Sciatic nerve (tissue), 2 donors: ENCODE data around the gene CCDC40. TPM values are rescaled to one million over a fixed set of nuclear protein-coding genes. Genes with fewer than 3 reads are reported as not detected.

Experiments
- ATAC-seq: fragments of 200-7000 bp; cut with Tn5 transposase; one replicate; pipeline ENCODE4 v1.9.1; 2020; ENCODE audit warnings: mild to moderate bottlenecking, moderate library complexity
- DNase-seq: peaks from one replicate; pipeline ENCODE4 v3.0.0-alpha.2; 2020; ENCODE audit warnings: low spot score
- intact Hi-C: fragments of 100-400 bp; cut with DNase I; formaldehyde crosslinking; loops from one replicate; pipeline ENCODE4 v1.14.2; 2022
- total RNA-seq: library from RNA; stranded (reverse); fragmentation: NEBNext Ultra II Directional; extraction: Animal tissue kit (Norgen Biotek cat#: 25700); gene quantifications from one replicate; pipeline ENCODE4 v1.2.1, GENCODE V29; 2021
- donor health status: DM: no; HTN: no; CAD: no.
- donor health status: DM: no; HTN: no; CAD: no.

Gene CCDC40
- total RNA-seq, 1 donor from 2014 or later = 12.6 TPM

DNA sequence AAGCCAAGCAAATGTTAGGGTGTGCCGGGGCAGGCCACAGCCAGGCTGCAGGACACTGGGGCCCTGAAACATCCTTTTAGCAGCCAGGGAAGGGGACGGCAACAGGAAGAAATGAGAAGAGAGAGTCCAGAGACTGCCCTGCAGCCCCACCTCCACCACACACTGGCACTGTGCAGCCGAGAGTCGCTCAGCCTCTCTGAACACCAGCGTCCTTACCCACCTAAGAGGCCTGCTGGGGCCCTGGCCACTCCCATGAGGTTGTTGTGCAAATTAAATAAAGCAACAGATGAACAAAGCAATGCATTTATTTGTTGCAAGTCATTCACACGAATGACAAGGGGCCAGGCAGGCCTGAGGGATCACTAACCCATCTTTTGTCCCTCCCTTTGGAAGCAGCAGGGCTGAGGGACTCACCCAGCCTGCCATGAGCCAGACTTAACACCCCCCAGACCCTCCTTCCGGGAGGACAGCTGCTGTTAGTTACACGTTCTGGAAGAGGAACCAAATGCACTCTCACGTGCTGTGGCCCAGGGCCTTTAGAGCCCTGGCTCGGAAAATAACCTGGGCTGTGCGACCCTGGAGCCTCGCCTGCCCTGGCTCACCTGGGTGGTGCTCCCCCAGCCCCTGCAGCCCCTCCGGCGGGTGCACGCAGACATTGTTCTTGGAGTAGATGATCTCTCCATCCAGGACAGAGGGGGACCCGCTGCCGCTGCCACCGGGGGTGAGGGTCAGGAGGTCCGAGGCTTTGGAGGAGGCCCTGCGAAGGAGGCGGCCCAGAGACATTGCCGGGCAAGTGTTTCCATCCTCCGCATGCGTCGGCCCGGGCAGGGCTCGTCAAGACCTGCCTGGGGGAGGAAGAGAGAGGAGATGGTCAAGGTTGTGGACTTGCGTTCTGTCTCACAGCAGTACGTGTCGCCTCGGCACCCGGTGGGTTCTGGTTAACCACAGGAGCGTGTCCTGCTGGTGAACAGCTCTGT is 23.4 kb upstream of the CCDC40 start:
- no peak for DNase-seq
- intact Hi-C loops = no loop called here
- no peak for ATAC-seq

DNA sequence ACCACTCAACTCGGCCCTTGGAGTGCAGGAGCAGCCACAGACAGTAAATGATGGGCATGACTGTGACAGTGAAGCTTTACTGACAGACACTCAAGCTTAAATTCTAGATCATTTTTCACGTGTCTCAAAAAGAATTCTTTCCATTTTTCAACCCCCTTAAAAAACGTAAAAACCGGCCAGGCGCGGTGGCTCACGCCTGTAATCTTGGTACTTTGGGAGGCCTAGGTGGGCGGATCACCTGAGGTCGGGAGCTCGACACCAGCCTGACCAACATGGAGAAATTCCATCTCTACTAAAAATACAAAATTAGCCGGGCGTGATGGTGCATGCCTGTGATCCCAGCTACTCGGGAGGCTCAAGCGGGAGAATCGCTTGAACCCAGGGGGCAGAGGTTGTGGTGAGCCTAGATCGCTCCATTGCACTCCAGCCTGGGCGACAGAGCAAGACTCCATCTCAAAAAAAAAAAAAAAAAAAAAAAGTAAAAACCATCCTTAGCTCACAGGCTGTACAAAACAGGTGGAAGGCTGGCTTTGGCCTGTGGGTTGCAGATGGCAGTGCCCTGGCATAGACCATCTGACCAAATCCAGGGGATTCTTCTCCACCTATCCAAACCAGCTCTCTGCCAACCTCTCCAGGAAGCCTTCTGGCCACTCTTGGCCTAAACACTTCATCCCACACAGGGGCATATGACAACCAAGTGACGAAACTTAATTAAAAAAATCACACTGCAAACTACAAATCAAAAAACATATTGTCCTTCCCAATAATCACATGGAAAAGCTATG is 19.0 kb upstream of the CCDC40 start:
- DNase-seq = no peak
- intact Hi-C loops = no loop called here
- no peak for ATAC-seq

DNA sequence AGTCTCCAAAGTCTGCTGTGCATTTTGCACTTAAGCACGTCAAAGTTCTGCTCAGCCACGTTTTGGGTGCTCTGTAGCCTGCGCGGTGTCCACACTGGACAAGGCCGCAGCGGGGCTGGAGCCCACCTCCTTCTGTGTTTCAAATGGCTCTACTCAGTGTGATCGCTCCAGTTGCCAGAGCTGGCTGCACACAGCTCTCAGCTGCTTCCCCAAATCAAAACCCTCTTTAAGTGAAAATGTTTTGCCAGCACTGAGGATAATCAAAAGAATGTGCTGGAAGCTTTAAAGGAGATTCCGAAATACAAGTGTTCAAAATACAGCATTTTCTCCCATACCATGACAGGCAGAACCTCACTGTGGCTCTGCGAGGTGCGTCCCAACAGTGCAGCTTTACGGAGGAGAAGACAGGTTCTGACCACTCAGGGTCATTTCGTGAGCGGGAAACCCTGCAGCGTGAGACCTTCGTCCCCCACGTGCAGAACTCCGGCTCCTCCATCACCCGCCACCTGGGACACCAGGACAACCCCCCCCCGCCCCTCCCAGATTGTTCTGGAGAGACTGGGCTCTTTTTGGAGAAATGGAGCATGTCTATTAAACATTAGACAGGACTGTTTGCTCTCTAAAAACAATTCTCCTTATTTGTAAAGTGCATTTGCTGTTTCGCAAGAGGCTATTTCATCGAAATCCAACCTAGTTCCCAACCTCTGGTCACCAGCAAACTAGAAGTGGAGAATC is 17.4 kb upstream of the CCDC40 start:
- intact Hi-C loops = no loop called here
- DNase-seq (no peak), ATAC-seq (no peak)

DNA sequence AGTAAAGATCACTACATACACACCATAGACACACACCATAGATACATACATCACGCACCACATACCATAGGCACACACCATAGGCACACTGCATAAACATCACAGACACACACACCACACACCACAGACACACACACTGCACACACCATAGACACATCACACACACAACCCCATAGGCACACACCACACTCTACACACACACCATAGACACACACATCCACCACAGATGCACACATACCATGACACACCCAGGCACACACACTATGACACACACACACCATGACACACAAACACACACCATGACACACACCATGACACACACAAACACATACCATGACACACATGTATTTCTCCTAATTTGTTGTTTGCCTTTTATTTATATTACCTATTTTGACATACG is 14.8 kb upstream of the CCDC40 start:
- no peak for DNase-seq
- intact Hi-C loops = no loop called here
- ATAC-seq = no peak

GRCh38 chr17:80023481-80024205 is 12.8 kb upstream of the CCDC40 start:
- DNase-seq (no peak), ATAC-seq (peak; percentile 6)
- intact Hi-C loops = no loop called here

GRCh38 chr17:80024206-80024972 is 12.1 kb upstream of the CCDC40 start:
- ATAC-seq = no peak
- DNase-seq = no peak
- intact Hi-C loops = no loop called here

DNA sequence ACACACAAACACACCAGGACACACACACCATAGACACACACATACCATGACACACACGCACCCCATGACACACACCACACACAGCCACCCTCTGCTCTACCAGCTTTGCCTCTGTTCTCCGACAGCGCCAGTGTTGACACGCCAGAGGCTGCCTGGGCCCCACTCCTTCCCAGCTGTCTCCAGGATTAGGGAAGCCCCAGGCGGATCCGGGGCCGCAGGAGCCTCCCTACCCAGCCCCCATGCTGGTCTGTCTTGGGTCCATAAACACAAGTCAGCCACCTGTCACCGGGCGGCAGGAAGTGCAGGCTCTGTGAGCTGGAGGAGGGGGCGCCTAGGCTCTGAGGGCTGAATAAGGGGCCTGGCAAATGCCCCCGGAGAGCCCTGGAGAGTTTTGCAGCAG is 11.3 kb upstream of the CCDC40 start:
- intact Hi-C loops = no loop called here
- ATAC-seq (no peak), DNase-seq (no peak)

- intact Hi-C loops = no loop called here
- DNase-seq (no peak), ATAC-seq (no peak)
Observed at GRCh38 chr17:80025796-80026195, 10.6 kb upstream of the CCDC40 start.

DNA sequence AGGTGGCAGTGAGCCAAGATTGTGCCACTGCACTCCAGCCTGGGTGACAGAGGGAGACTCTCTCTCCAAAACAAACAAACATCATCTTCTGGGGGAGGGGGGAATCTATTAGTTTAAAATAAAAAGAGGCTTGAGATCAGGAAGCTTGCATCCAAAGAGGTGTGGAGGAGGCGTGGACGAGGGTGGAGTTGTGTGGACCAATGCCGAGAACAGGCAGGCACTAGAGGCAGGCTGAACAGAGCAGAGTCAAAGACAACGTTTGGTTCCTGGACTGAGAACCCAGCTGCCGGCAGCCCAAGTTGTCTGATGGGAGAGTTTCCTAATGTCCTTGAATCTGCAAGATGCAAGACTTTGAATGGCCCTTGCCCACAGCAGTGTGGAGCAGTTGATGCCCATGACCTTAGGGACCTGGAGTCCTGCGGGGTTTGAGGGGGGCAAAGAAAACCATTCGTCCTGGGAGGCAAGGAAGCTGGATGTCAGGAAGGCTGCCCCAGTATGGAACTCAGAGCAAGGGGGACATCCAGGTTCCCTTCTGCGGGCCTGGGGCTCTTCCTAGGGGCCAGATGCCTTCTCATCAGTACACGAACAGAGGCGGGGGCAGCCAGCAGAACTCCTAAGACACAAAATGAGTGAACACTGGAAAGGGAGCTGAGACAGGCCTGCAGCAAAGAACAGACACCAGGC is 9.9 kb upstream of the CCDC40 start:
- intact Hi-C loops = no loop called here
- DNase-seq (no peak), ATAC-seq (no peak)

DNA sequence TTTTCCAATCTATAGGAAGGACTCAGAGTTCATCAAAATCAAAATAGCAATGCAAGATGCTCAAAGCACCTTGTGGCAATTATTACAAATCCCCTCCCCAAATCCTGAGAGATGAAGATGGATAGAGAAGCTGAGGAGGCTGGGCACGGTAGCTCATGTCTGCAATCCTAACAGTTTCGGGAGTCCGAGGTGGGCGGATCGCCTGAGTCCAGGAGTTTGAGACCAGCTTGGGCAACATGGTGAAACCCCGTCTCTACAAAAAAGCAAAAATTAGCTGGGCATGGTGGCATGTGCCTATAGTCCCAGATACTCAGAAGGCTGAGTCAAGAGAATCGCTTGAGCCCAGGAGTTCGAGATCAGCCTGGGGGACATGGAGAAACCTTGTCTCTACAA is 9.4 kb upstream of the CCDC40 start:
- ATAC-seq (no peak), DNase-seq (no peak)
- intact Hi-C loops = no loop called here

GRCh38 chr17:80028030-80028429 is 8.4 kb upstream of the CCDC40 start:
- intact Hi-C loops = no loop called here
- ATAC-seq = no peak
- DNase-seq = no peak

DNA sequence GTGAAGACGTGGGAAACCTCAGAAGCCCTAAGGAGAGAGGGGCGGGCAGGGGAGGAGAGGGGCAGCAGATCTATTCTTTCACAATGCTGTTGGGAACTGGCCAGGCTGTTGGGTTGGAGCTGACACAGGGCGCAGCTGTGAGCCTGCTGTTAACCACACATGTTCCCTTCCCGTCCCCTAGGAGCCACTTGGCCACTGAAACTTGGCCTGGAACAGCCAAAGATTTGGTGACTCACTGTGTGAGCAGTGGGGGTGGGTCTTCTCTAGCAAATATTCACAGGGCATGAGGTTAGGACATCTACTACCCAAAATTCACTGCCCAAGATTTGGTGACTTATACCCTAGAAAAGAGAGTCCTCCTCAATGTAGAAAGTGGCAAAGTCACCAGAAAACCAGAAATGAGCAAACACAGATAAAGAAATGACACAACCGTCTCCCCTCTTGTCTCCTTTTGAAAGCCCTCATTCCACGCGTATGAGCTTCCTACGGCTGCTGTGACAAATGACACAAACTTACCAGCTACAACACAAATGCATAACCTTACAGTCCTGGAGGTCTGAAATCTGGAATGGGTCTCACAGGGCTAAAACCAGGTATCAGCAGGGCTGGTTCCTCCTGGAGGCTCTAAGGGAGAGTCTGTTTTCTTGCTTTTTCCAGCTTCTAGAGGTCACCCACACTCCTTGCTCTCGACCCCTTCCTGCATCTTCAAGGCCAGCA is 7.0 kb upstream of the CCDC40 start:
- intact Hi-C loops = no loop called here
- peak; percentile 91 for DNase-seq
- peak; percentile 90 for ATAC-seq

DNA sequence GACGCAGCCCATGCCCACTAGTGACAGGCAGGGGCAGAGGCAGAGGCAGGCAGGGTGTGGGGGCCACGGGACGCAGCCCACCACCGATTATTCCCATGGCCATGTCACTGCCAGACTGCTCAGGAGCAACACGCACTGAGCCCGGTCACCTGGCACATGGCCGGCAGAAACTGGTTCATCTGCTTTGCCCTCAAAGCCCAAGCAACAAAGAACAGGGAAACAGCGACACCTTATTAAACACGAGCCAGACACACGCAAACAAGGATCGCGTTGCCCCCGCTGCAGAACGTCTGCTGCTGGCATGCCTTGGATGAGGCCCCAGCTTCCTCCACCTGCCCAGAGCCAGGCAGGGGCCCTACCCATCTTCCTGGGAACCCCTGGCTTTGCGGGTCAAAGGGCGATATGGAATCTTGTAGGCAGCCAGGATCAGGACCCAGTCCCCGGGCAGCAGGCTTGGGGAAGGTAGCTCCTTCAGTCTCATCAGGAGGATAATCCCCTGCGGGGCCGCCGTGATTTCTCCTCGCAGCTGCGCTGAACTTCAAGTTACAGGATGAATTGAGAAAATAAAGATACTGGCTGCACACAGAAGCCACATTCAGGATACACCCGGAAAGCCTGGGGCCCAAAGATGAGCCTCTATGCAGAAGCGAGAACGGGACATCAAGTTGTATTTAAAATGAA is 5.6 kb upstream of the CCDC40 start:
- DNase-seq (no peak), ATAC-seq (no peak)
- intact Hi-C loops = no loop called here

DNA sequence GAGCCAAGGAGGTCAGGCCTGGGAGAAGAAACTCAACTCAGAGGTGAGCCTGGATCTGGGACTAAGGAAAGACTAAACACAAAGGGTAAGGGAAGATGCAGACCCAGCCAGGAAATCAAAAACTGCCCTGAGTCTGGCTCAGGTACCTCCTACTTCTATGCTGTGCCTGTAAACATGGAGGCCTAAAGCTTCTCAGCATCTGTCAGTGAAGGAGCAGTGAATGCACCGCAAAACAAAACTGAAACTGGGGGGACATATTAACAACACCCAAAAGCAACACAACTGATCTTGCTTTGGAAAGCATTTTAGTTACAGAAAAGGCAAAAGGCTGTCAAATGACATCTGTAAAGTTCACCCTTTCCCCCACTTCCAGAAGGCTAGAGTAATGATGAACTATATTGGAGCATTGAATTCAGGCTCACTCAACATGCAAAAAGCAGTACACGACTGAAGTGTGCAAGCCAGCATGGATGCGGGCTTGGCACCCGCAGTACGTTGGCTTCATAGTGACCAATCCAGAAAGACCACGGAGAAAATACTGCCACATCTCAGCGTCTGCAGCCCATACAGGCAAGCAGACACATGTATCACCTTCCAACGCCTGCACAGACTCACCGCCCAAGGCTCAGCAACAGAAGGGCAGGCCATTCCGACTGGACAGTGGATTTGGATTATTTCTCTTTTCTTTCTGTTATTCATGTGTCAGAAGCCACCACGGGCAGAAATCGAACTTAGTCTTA is 4.6 kb upstream of the CCDC40 start:
- no peak for ATAC-seq
- no peak for DNase-seq
- intact Hi-C loops = no loop called here

- DNase-seq = no peak
- ATAC-seq = no peak
- intact Hi-C loops = no loop called here
Observed at GRCh38 chr17:80032614-80033171, 3.7 kb upstream of the CCDC40 start.

GRCh38 chr17:80033840-80034239 is 2.6 kb upstream of the CCDC40 start:
- DNase-seq (no peak), ATAC-seq (no peak)
- intact Hi-C loops = no loop called here
